GM12874 (cell line): ENCODE data around the gene LMF1.

Experiments used
- TF ChIP-seq, protein P1 (sequence below): IDR thresholded peaks from 2 replicates; pipeline ENCODE4 v1.5.1; 2011; ENCODE audit warnings: low read depth, mild to moderate bottlenecking, control low read depth, low read length, moderate library complexity; ENCODE audit not compliant: insufficient read depth

Gene LMF1

DNA sequence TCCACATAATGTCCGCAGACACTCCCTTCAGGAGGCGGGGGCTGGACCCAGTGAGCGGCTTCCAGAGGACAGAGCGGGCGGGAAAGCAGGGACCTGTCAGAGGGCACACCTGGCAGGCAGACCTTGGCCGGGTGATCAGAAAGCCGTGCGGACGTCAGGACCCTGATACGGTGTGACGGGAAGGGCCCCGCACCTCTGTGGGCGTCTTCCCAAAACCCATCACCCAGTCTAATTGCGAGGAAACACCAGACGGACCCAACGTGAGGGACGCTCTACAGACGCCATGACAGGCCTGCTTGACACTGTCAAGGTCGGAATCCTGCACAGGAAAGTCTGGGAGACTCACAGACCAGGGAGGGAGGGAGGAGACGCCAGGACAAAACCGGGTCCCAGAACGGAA lies 8.4 kb downstream of the LMF1 start:
- TF ChIP-seq, protein P1, sequence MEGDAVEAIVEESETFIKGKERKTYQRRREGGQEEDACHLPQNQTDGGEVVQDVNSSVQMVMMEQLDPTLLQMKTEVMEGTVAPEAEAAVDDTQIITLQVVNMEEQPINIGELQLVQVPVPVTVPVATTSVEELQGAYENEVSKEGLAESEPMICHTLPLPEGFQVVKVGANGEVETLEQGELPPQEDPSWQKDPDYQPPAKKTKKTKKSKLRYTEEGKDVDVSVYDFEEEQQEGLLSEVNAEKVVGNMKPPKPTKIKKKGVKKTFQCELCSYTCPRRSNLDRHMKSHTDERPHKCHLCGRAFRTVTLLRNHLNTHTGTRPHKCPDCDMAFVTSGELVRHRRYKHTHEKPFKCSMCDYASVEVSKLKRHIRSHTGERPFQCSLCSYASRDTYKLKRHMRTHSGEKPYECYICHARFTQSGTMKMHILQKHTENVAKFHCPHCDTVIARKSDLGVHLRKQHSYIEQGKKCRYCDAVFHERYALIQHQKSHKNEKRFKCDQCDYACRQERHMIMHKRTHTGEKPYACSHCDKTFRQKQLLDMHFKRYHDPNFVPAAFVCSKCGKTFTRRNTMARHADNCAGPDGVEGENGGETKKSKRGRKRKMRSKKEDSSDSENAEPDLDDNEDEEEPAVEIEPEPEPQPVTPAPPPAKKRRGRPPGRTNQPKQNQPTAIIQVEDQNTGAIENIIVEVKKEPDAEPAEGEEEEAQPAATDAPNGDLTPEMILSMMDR = no peak

DNA sequence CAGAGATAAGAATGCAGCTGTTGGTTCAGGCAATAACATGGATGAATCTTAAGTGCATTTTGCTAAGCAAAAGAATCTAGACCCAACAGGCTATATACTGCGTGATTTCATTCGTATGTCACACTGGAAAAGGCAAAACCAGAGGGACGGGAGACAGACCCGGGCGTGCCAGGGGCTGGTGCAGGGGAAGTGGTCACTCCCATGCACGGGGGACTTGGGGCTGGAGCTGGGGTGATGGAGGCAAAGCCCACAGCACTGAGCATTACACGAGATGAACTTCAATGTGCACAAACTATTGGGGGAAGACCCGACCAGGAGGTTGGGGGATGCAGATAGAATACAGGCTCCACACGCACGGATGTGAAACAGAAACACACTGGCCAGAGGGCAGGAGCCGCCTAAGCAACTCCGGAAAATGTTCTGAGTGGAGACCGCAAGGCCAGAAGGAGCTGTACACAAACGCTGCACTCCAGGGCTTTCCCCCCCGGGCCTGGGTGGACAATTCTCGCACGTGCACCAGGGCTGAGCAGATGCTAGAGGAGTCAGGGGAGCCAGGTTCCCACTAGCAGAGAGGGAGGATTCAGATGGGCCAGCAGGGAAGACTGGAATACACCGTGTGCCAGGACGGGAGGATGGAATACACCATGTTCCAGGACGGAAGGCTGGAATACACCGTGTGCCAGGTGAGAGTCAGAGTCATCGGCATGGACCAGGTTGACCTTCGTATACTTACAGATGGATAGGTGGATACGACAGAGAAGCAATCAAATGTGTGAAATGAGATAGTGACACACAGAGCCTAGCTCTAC lies 11.3 kb downstream of the LMF1 start:
- TF ChIP-seq, protein P1 = no peak

DNA sequence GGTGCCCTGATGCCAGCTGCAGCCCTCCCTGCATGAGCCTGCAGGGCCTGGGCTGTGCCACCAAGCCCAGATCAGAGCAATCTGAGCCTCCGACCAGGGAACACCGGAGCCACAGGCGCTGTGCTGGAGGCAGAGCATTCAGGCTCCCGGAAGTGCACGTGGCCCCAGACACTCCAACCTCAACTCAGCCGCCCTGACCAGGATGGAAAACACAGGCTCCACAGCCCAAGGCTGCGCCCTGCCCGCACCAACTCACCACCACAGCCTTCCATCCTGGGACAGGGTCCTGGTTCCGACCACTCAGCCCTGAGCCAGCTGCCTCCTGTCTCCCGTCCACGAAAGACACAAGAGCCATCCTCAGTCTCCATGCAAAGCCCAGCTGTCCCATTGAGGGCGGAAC lies 18.5 kb downstream of the LMF1 start:
- TF ChIP-seq, protein P1 = no peak

DNA sequence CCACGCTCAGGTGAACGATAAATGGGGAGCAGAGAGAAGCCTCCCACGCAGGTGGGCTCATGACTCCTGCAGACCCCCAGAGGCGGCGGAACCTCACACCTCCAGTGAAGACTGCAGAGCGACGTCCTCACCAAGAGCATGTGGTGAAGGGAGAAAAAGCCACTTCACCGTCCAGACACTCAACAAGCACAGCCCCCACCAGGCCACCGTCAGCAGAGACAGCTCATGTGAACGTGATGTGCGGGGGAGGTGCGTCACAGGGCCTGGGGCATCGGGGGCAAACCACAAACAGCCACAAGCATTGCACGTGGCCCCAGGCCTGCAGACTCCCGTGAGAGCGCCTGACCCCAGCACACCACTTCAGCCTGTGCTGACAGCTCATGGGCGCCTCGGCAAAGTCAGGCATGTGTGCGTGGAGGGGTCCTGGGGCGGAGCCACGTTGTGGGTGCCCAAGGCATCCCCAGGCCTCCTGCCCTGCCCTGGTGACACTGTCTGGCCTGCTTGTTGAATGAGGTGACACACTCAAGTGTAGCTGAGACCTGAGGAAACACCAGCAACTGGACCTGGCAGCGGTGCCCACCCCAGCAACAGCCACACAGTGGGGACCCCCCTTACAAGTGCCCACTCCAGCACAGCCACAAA lies 19.0 kb downstream of the LMF1 start:
- TF ChIP-seq, protein P1 = no peak

DNA sequence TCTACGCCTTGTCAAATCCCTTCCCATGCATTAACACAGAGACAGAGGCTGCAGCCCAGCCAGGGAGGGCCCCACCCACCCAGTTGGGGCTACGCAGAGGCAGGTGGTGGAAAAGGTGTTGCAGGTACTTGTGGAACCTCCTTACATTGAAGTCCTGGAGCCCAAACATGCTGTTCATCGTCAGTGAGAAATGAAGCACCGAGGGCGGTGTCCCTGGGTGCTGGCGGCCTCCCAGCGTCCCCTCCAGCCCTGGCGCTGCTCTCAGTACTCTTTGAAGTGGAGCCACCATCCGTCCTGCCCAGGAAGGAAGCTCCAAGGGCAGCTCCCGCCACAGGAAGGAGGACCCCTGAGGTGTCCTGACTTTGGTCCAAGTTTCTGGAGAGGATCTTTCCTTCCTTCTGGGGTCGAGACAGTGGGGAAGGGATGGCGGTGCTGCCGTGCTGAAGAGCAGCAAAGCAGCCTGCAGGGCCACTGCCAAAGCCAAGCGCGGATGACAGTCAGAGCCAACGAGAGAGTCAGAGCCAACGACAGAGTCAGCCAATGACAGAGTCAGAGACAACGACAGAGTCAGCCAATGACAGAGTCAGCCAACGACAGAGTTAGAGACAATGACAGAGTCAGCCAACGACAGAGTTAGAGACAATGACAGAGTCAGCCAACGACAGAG lies 23.4 kb downstream of the LMF1 start:
- TF ChIP-seq, protein P1 = no peak

DNA sequence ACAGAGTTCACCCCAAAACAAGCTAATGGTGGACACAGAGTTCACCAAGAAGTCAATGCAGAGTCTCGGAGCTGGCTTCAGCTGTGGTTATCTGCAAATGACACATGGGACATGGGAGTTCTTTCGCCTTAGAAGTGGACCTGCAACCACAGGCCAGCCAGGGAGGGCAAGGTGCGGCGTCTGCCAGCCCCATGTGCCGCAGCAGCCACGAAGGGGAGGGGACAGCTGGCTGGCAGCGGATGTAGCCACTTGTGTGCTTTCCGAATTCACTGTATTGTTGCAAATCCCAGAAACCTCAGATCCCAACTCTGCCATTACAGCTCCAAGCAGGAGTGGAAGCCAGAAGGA lies 24.8 kb downstream of the LMF1 start:
- TF ChIP-seq, protein P1 = no peak

DNA sequence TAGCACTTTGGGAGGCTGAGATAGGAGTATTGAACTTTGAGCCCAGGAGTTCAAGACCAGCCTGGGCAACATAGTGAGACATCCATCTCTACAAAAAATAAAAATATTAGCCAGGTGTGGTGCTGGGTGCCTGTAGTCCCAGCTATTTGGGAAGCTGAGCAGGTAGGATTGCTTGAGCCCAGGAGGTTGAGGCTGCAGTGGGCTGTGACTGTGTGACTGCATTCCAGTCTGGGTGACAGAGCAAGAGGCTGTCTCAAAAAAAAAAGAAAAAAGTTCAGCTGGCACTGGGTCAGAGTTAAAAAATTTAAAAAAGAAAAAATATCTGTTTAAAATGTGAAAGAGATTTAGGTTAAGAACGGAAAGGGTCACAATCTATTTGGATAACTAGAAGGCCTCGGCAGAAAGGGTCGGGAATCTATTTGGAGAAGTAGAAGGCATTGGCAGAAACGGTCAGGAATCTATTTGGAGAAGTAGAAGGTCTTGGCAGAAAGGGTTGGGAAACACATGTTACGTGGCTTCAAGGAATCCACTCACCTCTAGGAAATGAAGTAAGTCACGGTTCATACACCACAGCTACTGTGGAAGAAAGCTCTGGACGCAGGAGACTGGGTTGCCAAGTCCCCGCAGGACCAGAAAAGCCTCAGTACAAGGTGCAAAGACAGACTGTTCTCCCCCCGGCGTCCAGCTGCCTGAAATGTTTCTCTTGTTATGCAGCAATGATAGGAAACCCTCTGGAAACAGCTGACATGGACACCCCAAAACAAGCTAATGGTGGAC lies 25.3 kb downstream of the LMF1 start:
- TF ChIP-seq, protein P1 = no peak
